HG03066 (cell line): Measurements from ENCODE around the gene DLG4.

Experiments
- ATAC-seq: cut with Tn5 transposase; IDR thresholded peaks from one replicate; pipeline ENCODE4 v1.9.1; 2021; ENCODE audit warnings: low read depth; ENCODE audit not compliant: unreplicated experiment

Gene DLG4

GRCh38 chr17:7215652-7216180 is 3.9 kb downstream of the DLG4 start:
- ATAC-seq, result no peak

GRCh38 chr17:7215136-7215638 is 4.4 kb downstream of the DLG4 start:
- no peak for ATAC-seq

- ATAC-seq, result peak; percentile 76
These were observed 5.1 kb downstream of the DLG4 start for GRCh38 chr17:7214300-7215135.

- no peak for ATAC-seq
These were observed 5.7 kb downstream of the DLG4 start for GRCh38 chr17:7213895-7214299.

- ATAC-seq, result no peak
These were observed 8.0 kb downstream of the DLG4 start for GRCh38 chr17:7211491-7212273.

GRCh38 chr17:7208754-7209460 is 10.7 kb downstream of the DLG4 start:
- ATAC-seq, result no peak

GRCh38 chr17:7208027-7208571 is 11.5 kb downstream of the DLG4 start:
- ATAC-seq, result no peak

- no peak for ATAC-seq
These were observed 12.3 kb downstream of the DLG4 start for GRCh38 chr17:7207120-7208001.

GRCh38 chr17:7205561-7205960 is 14.1 kb downstream of the DLG4 start:
- no peak for ATAC-seq

- peak; percentile 81 for ATAC-seq
These were observed 14.7 kb downstream of the DLG4 start for GRCh38 chr17:7204828-7205461.

GRCh38 chr17:7204336-7204735 is 15.3 kb downstream of the DLG4 start:
- no peak for ATAC-seq

- ATAC-seq, result no peak
These were observed 16.2 kb downstream of the DLG4 start for GRCh38 chr17:7203391-7203790.

- ATAC-seq, result no peak
These were observed 22.8 kb downstream of the DLG4 start for GRCh38 chr17:7196651-7197401.

- ATAC-seq, result no peak
These were observed 23.7 kb downstream of the DLG4 start for GRCh38 chr17:7195971-7196370.

- ATAC-seq, result no peak
These were observed 27.2 kb downstream of the DLG4 start for GRCh38 chr17:7192271-7192937.

GRCh38 chr17:7191571-7192270 is 27.9 kb downstream of the DLG4 start:
- no peak for ATAC-seq

- no peak for ATAC-seq
These were observed 28.6 kb downstream of the DLG4 start for GRCh38 chr17:7191069-7191468.
